Right lobe of liver (tissue), 6 donors: ENCODE measurements around the gene ZNF787. TPM values are rescaled to one million over a fixed set of nuclear protein-coding genes. Genes with fewer than 3 reads are reported as not detected.
"Not testable (repeated sequence)": the region's sequence is repeated elsewhere in the genome, so short reads cannot be mapped to it uniquely, and the experiment has no call there.

Source experiments
- ATAC-seq, 4 donors: fragments of 200-7000 bp; cut with Tn5 transposase; one replicate each; pipeline ENCODE4 v1.9.1; 2020; ENCODE audit warnings: mild to moderate bottlenecking in 4 of 4, moderate library complexity in 4 of 4
- DNase-seq, 3 donors: peaks; one replicate each; pipeline ENCODE4 v3.0.0-alpha.2; 2020
- H3K27ac ChIP-seq, 3 donors: fragments of 200-600 bp; one replicate each; pipeline ENCODE4 v1.8.0; 2022
- H3K27me3 ChIP-seq, 2 donors: fragments of 200-600 bp; one replicate each; pipeline ENCODE4 v1.8.0; 2022
- H3K36me3 ChIP-seq, 4 donors: fragments of 200-600 bp; sonication (generic) in 1 of 4; one replicate each; pipeline versions ENCODE4 v1.5.1 to v1.8.0; 2017 to 2022; ENCODE audit warnings: control low read depth in 1 of 4
- H3K4me1 ChIP-seq, 4 donors: fragments of 200-600 bp; sonication (generic) in 1 of 4; one replicate each; pipeline versions ENCODE4 v1.5.1 to v1.8.0; 2017 to 2022; ENCODE audit warnings: control low read depth in 1 of 4
- H3K4me3 ChIP-seq, 3 donors: fragments of 200-600 bp; one replicate each; pipeline ENCODE4 v1.8.0; 2022
- H3K9me3 ChIP-seq, 4 donors: fragments of 200-600 bp; sonication (generic) in 1 of 4; one replicate each; pipeline versions ENCODE4 v1.5.1 to v1.8.0; 2017 to 2022; ENCODE audit warnings: control low read depth in 1 of 4
- POLR2A ChIP-seq: fragments of 450-650 bp; IDR thresholded peaks from one replicate; pipeline ENCODE4 v1.6.1; 2017; ENCODE audit warnings: antibody characterized with exemption, mild to moderate bottlenecking
- WGBS: methylation state at CpG from one replicate; pipeline ENCODE4 v1.1.6; 2018; ENCODE audit warnings: low coverage, low lambda C conversion rate; ENCODE audit not compliant: insufficient coverage; ENCODE audit errors: missing lambda C conversion rate; 5-methylcytosine and 5-hydroxymethylcytosine counted together
- intact Hi-C, 2 donors: fragments of 100-400 bp; cut with DNase I; formaldehyde crosslinking; loops; one replicate each; pipeline versions ENCODE4 v1.11.2 to v1.14.1; 2022
- total RNA-seq, 6 experiments: library from RNA; depleted of rRNA in 2 of 6; stranded (reverse); fragments of >200 nt in 2 of 6; fragmentation: NEBNext Ultra II Directional in 3 of 6; extraction: Animal tissue kit (Norgen Biotek cat#: 25700) in 3 of 6; gene quantifications; one replicate each; pipeline versions ENCODE4 v1.1.0 to v1.2.4, GENCODE V29; 2016 to 2023
- TF ChIP-seq, protein P1 (sequence below), 4 donors: fragments of 200-600 bp in 3 of 4; fragments of 450-650 bp in 1 of 4; IDR thresholded peaks; one replicate each; pipeline versions ENCODE4 v1.5.1 to v1.8.0; 2016 to 2022; ENCODE audit warnings: antibody characterized with exemption in 4 of 4, mild to moderate bottlenecking in 2 of 4
- donor health status: DM: no; HTN: yes; CAD: no.
- donor health status: DM: no; HTN: no; CAD: no.
- donor health status: DM: no; HTN: no; CAD: no.
- donor health status: DM: no; HTN: yes; CAD: no.
- donor health status: DM: no; HTN: yes; CAD: no.

The ZNF787 gene
- total RNA-seq, 6 experiments from 2014 or later, result 15.8 to 26.0 (median 22.5) TPM

DNA sequence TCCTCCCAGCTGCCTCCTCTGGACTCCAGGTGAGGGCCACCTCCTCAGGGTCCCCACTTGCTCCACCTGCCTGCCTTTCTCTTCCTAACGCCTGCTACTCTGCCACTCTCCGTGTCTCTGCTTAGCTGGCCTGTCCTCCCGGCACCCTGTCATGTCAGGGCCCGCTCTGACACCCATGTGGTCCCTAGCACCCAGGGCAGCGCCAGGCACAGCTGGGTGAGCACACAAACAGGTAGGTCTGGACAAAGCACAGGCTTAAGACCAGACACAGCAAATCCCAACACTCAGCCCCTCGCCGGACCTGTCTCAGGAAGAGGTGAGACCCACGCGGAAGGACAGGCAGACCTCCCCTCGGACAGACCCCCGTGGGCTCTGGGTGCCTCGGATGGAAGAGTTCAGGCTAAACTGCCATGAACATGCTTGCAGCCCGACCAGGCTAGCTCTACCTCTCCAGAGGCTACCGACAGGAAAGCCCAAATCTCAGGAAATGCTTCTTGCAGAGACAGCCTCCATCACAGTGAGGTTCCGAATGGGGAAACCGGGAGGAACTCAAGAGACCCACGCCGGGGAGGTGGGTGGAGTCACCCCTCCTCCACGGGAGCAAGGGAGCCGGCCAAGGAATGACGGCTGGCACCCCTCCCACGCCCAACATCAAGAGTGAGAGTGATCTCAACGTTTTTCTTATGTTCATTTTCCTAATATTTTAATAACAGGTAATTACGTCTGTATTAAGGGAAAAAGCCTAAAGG lies 12.5 kb downstream of the ZNF787 start:
- no peak overlapping the region for H3K27ac ChIP-seq
- TF ChIP-seq, protein P1, sequence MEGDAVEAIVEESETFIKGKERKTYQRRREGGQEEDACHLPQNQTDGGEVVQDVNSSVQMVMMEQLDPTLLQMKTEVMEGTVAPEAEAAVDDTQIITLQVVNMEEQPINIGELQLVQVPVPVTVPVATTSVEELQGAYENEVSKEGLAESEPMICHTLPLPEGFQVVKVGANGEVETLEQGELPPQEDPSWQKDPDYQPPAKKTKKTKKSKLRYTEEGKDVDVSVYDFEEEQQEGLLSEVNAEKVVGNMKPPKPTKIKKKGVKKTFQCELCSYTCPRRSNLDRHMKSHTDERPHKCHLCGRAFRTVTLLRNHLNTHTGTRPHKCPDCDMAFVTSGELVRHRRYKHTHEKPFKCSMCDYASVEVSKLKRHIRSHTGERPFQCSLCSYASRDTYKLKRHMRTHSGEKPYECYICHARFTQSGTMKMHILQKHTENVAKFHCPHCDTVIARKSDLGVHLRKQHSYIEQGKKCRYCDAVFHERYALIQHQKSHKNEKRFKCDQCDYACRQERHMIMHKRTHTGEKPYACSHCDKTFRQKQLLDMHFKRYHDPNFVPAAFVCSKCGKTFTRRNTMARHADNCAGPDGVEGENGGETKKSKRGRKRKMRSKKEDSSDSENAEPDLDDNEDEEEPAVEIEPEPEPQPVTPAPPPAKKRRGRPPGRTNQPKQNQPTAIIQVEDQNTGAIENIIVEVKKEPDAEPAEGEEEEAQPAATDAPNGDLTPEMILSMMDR (IDR thresholded peaks at IDR 0.05), result no peak
- no peak for TF ChIP-seq POLR2A
- H3K36me3 ChIP-seq, result no peaks in the 10 kb centered on the region
- peaks cover 0 to 77% (median 41%) of the 10 kb centered on the region in 4 donors for H3K4me1 ChIP-seq
- DNase-seq (peak in 1 of 3 donors; percentile 19), ATAC-seq (no peak)
- intact Hi-C loops, result loop anchor here (10.0 kb wide), 2 partner anchors 56 to 66 kb away; partner anchors contain the start of gene GALP (in 1 of the 2)
- no peak overlapping the region for H3K4me3 ChIP-seq
- WGBS, result 46% methylated on average over 15 of the region's 24 CpGs
- no peaks in the 10 kb centered on the region for H3K27me3 ChIP-seq
- H3K9me3 ChIP-seq, result no peaks in the 10 kb centered on the region

DNA sequence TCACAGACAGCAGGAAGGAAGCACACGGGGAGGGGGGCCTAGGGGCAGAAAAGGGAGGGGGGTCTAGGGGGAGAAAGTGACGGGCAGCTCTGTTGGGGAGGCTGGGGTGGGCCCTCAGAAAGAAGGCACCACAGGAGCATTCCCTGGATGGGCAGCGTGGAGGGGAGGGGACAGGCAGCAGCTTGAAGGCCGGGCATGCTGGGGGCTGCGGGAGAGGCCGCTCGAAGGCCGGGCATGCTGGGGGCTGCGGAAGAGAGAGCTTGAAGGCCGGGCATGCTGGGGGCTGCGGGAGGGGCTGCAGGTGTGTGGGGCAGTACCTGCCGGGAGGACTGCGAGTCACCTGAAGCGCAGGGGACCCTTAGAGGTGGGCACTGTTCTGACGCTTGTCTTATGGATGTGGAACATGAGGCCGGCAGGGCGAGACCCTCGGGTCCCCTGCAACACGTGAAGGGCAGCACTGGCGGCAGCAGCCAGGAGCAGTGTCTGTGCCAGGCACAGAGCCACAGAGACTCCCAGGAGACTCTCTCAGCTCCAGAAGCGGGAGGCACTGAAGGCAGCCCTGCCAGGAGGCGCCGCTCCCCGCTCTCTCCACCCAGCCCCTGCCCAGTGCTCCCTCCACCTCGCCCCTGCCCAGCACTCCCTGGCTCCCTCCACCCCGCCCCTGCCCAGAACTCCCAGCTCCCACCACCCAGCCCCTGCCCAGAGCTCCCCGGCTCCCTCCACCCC lies 13.3 kb downstream of the ZNF787 start:
- Histone ChIP-seq H3K27ac (no peak overlapping the region), H3K27me3 (no peaks in the 10 kb centered on the region), H3K36me3 (peaks cover 0 to 2% (median 0%) of the 10 kb centered on the region in 4 donors), H3K4me3 (no peak overlapping the region), H3K4me1 (peaks cover 0 to 69% (median 38%) of the 10 kb centered on the region in 4 donors), H3K9me3 (no peaks in the 10 kb centered on the region)
- WGBS, result 64% methylated on average over 8 of the region's 27 CpGs
- peak in 1 of 3 donors; percentile 27 for DNase-seq
- intact Hi-C loops, result loop anchor here (10.0 kb wide), 2 partner anchors 57 to 67 kb away; partner anchors contain the start of gene GALP (in 1 of the 2)
- no peak for ATAC-seq
- no peak for TF ChIP-seq POLR2A
- TF ChIP-seq, protein P1 (IDR thresholded peaks at IDR 0.05), result no peak

DNA sequence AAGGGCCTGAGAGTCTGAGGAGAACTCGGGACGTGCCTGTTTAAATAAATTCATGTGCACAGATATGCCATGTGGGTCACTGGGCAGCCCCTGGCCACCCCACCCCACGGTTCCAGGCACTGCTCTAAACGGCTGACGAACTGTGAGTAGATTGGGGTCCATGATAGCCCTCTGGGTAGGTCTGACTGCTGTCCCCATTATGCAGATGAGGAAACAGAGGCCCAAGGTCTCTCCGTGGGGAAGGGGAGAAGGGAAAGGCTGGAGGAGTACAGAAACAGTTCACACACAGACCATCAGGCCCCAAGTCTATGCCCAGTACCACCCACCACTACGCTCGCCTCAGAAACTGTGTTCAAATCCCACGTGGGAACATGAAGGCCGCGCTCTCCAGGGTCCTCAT lies 14.1 kb downstream of the ZNF787 start:
- H3K4me1 ChIP-seq, result peaks cover 0 to 61% (median 35%) of the 10 kb centered on the region in 4 donors
- no peaks in the 10 kb centered on the region for H3K27me3 ChIP-seq
- no peak overlapping the region for H3K27ac ChIP-seq
- H3K4me3 ChIP-seq, result no peak overlapping the region
- no peaks in the 10 kb centered on the region for H3K9me3 ChIP-seq
- 78% methylated on average over 6 of the region's 11 CpGs for WGBS
- no peak for DNase-seq
- ATAC-seq, result no peak
- H3K36me3 ChIP-seq, result peaks cover 0 to 6% (median 0%) of the 10 kb centered on the region in 4 donors
- no peak for TF ChIP-seq POLR2A
- TF ChIP-seq, protein P1 (IDR thresholded peaks at IDR 0.05), result no peak
- intact Hi-C loops, result loop anchor here (10.0 kb wide), 2 partner anchors 58 to 68 kb away; partner anchors contain the start of gene GALP (in 1 of the 2)

DNA sequence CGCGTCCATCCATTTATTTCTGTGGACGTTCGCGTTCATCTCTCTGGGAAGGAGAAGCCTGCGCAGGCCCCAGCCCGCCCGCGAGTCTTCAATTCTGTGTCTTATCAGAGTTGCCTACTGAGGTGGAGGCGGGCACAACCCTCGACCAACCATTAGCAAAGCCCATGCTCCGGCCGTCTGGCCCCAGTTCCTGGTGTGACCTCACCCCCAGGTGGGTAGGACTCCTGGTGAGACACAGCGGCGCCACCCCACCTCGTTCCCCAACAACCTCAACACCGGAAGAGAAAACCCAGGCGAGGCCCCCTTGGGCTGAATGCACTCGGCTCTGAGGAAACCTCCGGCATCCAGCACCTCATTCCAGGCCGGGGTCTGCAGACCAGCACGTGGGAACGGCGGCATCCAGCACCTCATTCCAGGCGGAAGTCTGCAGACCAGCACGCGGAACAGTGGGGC lies 14.7 kb downstream of the ZNF787 start:
- H3K4me3 ChIP-seq, result no peak overlapping the region
- peaks cover 0 to 12% (median under 1%) of the 10 kb centered on the region in 4 donors for H3K36me3 ChIP-seq
- TF ChIP-seq, protein P1 (IDR thresholded peaks at IDR 0.05), result no peak
- TF ChIP-seq POLR2A, result no peak
- no peaks in the 10 kb centered on the region for H3K9me3 ChIP-seq
- peaks cover 0 to 56% (median 29%) of the 10 kb centered on the region in 4 donors for H3K4me1 ChIP-seq
- H3K27ac ChIP-seq, result no peak overlapping the region
- no peaks in the 10 kb centered on the region for H3K27me3 ChIP-seq
- peak in 2 of 3 donors; percentile 32 to 53 for DNase-seq
- 84% methylated on average over 19 of the region's 27 CpGs for WGBS
- no peak for ATAC-seq
- intact Hi-C loops, result loop anchor here (10.0 kb wide), 2 partner anchors 58 to 68 kb away; partner anchors contain the start of gene GALP (in 1 of the 2)

DNA sequence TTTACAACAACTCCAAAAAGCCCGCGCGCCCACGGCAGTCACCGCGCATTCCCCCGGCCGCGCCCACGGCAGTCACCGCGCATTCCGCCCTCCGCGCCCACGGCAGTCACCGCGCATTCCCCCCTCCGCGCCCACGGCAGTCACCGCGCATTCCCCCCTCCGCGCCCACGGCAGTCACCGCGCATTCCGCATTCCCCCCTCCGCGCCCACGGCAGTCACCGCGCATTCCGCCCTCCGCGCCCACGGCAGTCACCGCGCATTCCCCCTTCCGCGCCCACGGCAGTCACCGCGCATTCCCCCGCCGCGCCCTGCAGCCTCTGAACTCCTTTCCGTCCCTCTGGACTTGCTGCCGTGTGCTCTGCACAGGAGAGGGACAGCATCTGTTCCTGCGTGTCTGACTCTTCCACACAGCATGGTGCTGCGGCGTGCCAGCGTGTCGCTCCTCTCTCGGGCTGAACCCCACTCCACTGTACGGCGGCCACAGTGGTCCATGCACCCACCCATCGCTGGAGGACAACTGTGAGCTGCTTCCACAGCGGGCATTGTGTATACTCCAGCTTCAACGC lies 15.2 kb downstream of the ZNF787 start:
- not testable (repeated sequence) for H3K27me3 ChIP-seq, H3K4me3 ChIP-seq, DNase-seq, H3K9me3 ChIP-seq, ATAC-seq
- Histone ChIP-seq H3K36me3 (peaks cover 0 to 16% (median 3%) of the 10 kb centered on the region in 4 donors), H3K27ac (peak overlapping the region in 2 of 3 donors; percentile 76 to 90), H3K4me1 (peaks cover 0 to 50% (median 27%) of the 10 kb centered on the region in 4 donors)
- intact Hi-C loops, result loop anchor here (10.0 kb wide), 2 partner anchors 59 to 69 kb away; partner anchors contain the start of gene GALP (in 1 of the 2)
- WGBS, result 92% methylated on average over 41 of the region's 61 CpGs
